ENCODE data around the gene DYRK1A. TPM values are rescaled to one million over a fixed set of nuclear protein-coding genes. Genes with fewer than 3 reads are reported as not detected.

Gene DYRK1A
- total RNA-seq, 2 experiments from 2014 or later, result 58.4 to 65.1 TPM

- TF ChIP-seq CTCF (conservative IDR thresholded peaks at IDR 0.05; ENCODE audit: low read length) (no peak), EZH2phosphoT487 (IDR thresholded peaks at IDR 0.05; ENCODE audit: borderline replicate concordance, low read depth, low read length) (no peak)
- BruUV-seq (replicated peaks), result no TSS peak
- CTCF ChIA-PET (ENCODE audit: unreplicated experiment), result no interaction called here
- POLR2A ChIA-PET, result interaction anchor here (1.4 kb wide), 1 partner anchor 9 kb away, joined by 3 read pairs; no protein-coding TSS in a partner anchor
- intact Hi-C loops (cut with micrococcal nuclease; ENCODE audit: unreplicated experiment), result no loop called here
- Histone ChIP-seq H3K4me3 (ENCODE audit: low read depth, low read length, poor library complexity, severe bottlenecking) (no peak overlapping the region), H4K20me1 (ENCODE audit: insufficient read depth, low read length) (no peaks in the 10 kb centered on the region), H3K36me3 (ENCODE audit: insufficient read depth, low read length) (peaks cover 71% of the 10 kb centered on the region), H2AFZ (ENCODE audit: low read length) (no peak overlapping the region), H3K9me3 (ENCODE audit: low read length) (no peaks in the 10 kb centered on the region), H3K4me2 (ENCODE audit: low read length) (no peak overlapping the region), H3K4me1 (ENCODE audit: insufficient read depth, low read length, poor library complexity, severe bottlenecking) (no peaks in the 10 kb centered on the region), H3K27ac (ENCODE audit: low read depth, low read length, poor library complexity, severe bottlenecking) (no peak overlapping the region), H3K9me2 (ENCODE audit: insufficient read depth, low read length) (no peaks in the 10 kb centered on the region), H3K79me2 (ENCODE audit: insufficient read depth, low read depth, low read length) (peaks cover 10% of the 10 kb centered on the region; the same call in 1 of the 2 replicates)
- no peak for DNase-seq (ENCODE audit: low spot score)
These were observed 117.2 kb downstream of the DYRK1A start for GRCh38 chr21:37483776-37484175.

GRCh38 chr21:37484535-37485474 is 118.2 kb downstream of the DYRK1A start:
- Histone ChIP-seq H3K4me2 (ENCODE audit: low read length) (no peak overlapping the region), H3K4me3 (ENCODE audit: low read depth, low read length, poor library complexity, severe bottlenecking) (no peak overlapping the region), H3K36me3 (ENCODE audit: insufficient read depth, low read length) (peaks cover 72% of the 10 kb centered on the region), H3K27ac (ENCODE audit: low read depth, low read length, poor library complexity, severe bottlenecking) (no peak overlapping the region), H2AFZ (ENCODE audit: low read length) (no peak overlapping the region), H3K9me3 (ENCODE audit: low read length) (no peaks in the 10 kb centered on the region), H3K4me1 (ENCODE audit: insufficient read depth, low read length, poor library complexity, severe bottlenecking) (no peaks in the 10 kb centered on the region), H4K20me1 (ENCODE audit: insufficient read depth, low read length) (no peaks in the 10 kb centered on the region), H3K9me2 (ENCODE audit: insufficient read depth, low read length) (no peaks in the 10 kb centered on the region), H3K79me2 (ENCODE audit: insufficient read depth, low read depth, low read length) (peaks cover 6% of the 10 kb centered on the region; the same call in 1 of the 2 replicates)
- TF ChIP-seq EZH2phosphoT487 (IDR thresholded peaks at IDR 0.05; ENCODE audit: borderline replicate concordance, low read depth, low read length), result no peak
- TF ChIP-seq CTCF (conservative IDR thresholded peaks at IDR 0.05; ENCODE audit: low read length), result no peak
- DNase-seq (ENCODE audit: low spot score), result no peak
- ChIA-PET CTCF (ENCODE audit: unreplicated experiment) (no interaction called here), POLR2A (interaction anchor here (0.5 to 1.4 kb wide), 2 partner anchors 10 to 1317 kb away, joined by 3 read pairs; no protein-coding TSS in a partner anchor)
- BruUV-seq (replicated peaks), result no TSS peak
- intact Hi-C loops (cut with micrococcal nuclease; ENCODE audit: unreplicated experiment), result no loop called here

- intact Hi-C loops (cut with micrococcal nuclease; ENCODE audit: unreplicated experiment), result no loop called here
- BruUV-seq (replicated peaks), result no TSS peak
- POLR2A ChIA-PET, result no interaction called here
- no peak for DNase-seq (ENCODE audit: low spot score)
- H3K9me2 ChIP-seq (ENCODE audit: insufficient read depth, low read length), result no peaks in the 10 kb centered on the region
- H3K36me3 ChIP-seq (ENCODE audit: insufficient read depth, low read length), result peaks cover 83% of the 10 kb centered on the region
- H3K4me2 ChIP-seq (ENCODE audit: low read length), result no peak overlapping the region
- CTCF ChIA-PET (ENCODE audit: unreplicated experiment), result no interaction called here
- no peak overlapping the region for H3K4me3 ChIP-seq (ENCODE audit: low read depth, low read length, poor library complexity, severe bottlenecking)
- H3K9me3 ChIP-seq (ENCODE audit: low read length), result no peaks in the 10 kb centered on the region
- no peak for TF ChIP-seq EZH2phosphoT487 (IDR thresholded peaks at IDR 0.05; ENCODE audit: borderline replicate concordance, low read depth, low read length)
- TF ChIP-seq CTCF (conservative IDR thresholded peaks at IDR 0.05; ENCODE audit: low read length), result no peak
- no peak overlapping the region for H2AFZ ChIP-seq (ENCODE audit: low read length)
- no peaks in the 10 kb centered on the region for H3K4me1 ChIP-seq (ENCODE audit: insufficient read depth, low read length, poor library complexity, severe bottlenecking)
- no peaks in the 10 kb centered on the region for H3K79me2 ChIP-seq (ENCODE audit: insufficient read depth, low read depth, low read length)
- H4K20me1 ChIP-seq (ENCODE audit: insufficient read depth, low read length), result no peaks in the 10 kb centered on the region
- H3K27ac ChIP-seq (ENCODE audit: low read depth, low read length, poor library complexity, severe bottlenecking), result no peak overlapping the region
These were observed 123.0 kb downstream of the DYRK1A start for GRCh38 chr21:37489553-37489952.
